HCT116 (cell line): Measurements from ENCODE around the gene SP4. TPM values are rescaled to one million over a fixed set of nuclear protein-coding genes. Genes with fewer than 3 reads are reported as not detected.

ENCODE experiments used
- ATAC-seq: fragments of 200-7000 bp; cut with Tn5 transposase; 2 replicates; pipeline ENCODE4 v1.9.1; 2020; ENCODE audit warnings: mild to moderate bottlenecking, moderate library complexity
- BruUV-seq: library from RNA; stranded (reverse); fragments of 400-500 nt; replicated peaks from 2 replicates; lab custom pipeline; 2021; lab: Mats Ljungman, UMichigan
- CTCF ChIA-PET: fragments of 300-600 bp; sonication (Branson Sonifier 250); formaldehyde crosslinking; loops from one replicate; lab custom pipeline; 2021; ENCODE audit warnings: antibody characterized with exemption; lab: Charles Lee
- POLR2A ChIA-PET: fragments of 300-600, 350-600 bp; sonication (Branson Sonifier 250); formaldehyde crosslinking; loops from one replicate; lab custom pipeline; 2021; ENCODE audit warnings: antibody characterized with exemption; lab: Charles Lee
- RAD21 ChIA-PET, 2 experiments: fragments of 300-600 bp; sonication (Branson Sonifier 250); formaldehyde crosslinking; loops; one replicate each; lab custom pipeline; 2023; ENCODE audit warnings: low total read pairs in 2 of 2; ENCODE audit not compliant: uncharacterized antibody in 2 of 2, unreplicated experiment in 2 of 2, low non-redundant PET in 1 of 2; lab: Charles Lee
- DNase-seq: peaks from one replicate; pipeline ENCODE4 v3.0.0-alpha.2; 2010; ENCODE audit warnings: low read depth, low spot score
- H2AFZ ChIP-seq: fragments of 200-600 bp; shearing (Covaris generic), sonication (generic); 2 replicates; pipeline ENCODE4 v1.6.1; 2017; ENCODE audit warnings: low read depth, mixed run types, mixed read lengths, antibody characterized with exemption, low read length; ENCODE audit not compliant: poor library complexity, severe bottlenecking
- H3K27ac ChIP-seq: 2 replicates; pipeline ENCODE4 v1.5.1; 2012; ENCODE audit warnings: low read depth, low read length
- H3K27me3 ChIP-seq: fragments of 200-600 bp; sonication (generic); 2 replicates; pipeline ENCODE4 v1.6.1; 2016; ENCODE audit warnings: mixed run types, low read length, mixed read lengths; ENCODE audit not compliant: insufficient read depth
- H3K36me3 ChIP-seq, 2 experiments: fragments of 200-500 bp in 1 of 2; fragments of 200-600 bp in 1 of 2; sonication (Bioruptor generic) in 1 of 2; sonication (generic) in 1 of 2; 2 replicates each; pipeline versions ENCODE4 v1.5.1 to v1.6.1; 2014 to 2016; ENCODE audit warnings: low read length in 2 of 2, inconsistent platforms in 1 of 2, mixed read lengths in 1 of 2, mixed run types in 1 of 2; ENCODE audit not compliant: insufficient read depth in 2 of 2, control insufficient read depth in 1 of 2
- H3K4me1 ChIP-seq, 2 experiments: fragments of 200-600 bp in 1 of 2; sonication (generic) in 1 of 2; 2 replicates each; pipeline versions ENCODE4 v1.5.1 to v1.6.1; 2012 to 2017; ENCODE audit warnings: low read length in 2 of 2, inconsistent platforms in 1 of 2, mild to moderate bottlenecking in 1 of 2, mixed read lengths in 1 of 2, mixed run types in 1 of 2, moderate library complexity in 1 of 2; ENCODE audit not compliant: insufficient read depth in 2 of 2, control insufficient read depth in 1 of 2
- H3K4me2 ChIP-seq: fragments of 200-600 bp; sonication (generic); 2 replicates; pipeline ENCODE4 v1.6.1; 2017; ENCODE audit warnings: mixed run types, low read length, mixed read lengths
- H3K4me3 ChIP-seq, 2 experiments: fragments of 200-600 bp in 1 of 2; sonication (generic) in 1 of 2; replicated peaks in 1 of 2; 2 replicates each; pipeline ENCODE4 v1.5.1; 2011 to 2016; ENCODE audit warnings: low read length in 2 of 2, control low read depth in 1 of 2, low read depth in 1 of 2, mild to moderate bottlenecking in 1 of 2, mixed read lengths in 1 of 2, mixed run types in 1 of 2
- H3K79me2 ChIP-seq: fragments of 200-600 bp; sonication (generic); 2 replicates; pipeline ENCODE4 v1.6.1; 2017; ENCODE audit warnings: mild to moderate bottlenecking, mixed run types, low read length, moderate library complexity, mixed read lengths; ENCODE audit not compliant: insufficient read depth
- H3K9ac ChIP-seq: fragments of 200-600 bp; sonication (generic); 2 replicates; pipeline ENCODE4 v1.6.1; 2016; ENCODE audit warnings: low read length, mixed read lengths
- H3K9me2 ChIP-seq: fragments of 200-600 bp; sonication (generic), shearing (Covaris generic); 2 replicates; pipeline ENCODE4 v1.6.1; 2017; ENCODE audit warnings: mixed run types, mild to moderate bottlenecking, moderate library complexity; ENCODE audit not compliant: insufficient read depth
- H3K9me3 ChIP-seq, 2 experiments: fragments of 200-500 bp in 1 of 2; fragments of 200-600 bp in 1 of 2; sonication (Bioruptor generic) in 1 of 2; sonication (generic) in 1 of 2; 2 replicates each; pipeline ENCODE4 v1.6.1; 2014 to 2017; ENCODE audit warnings: low read length in 2 of 2, mixed read lengths in 2 of 2, inconsistent platforms in 1 of 2, low read depth in 1 of 2, mild to moderate bottlenecking in 1 of 2, mixed run types in 1 of 2, moderate library complexity in 1 of 2; ENCODE audit not compliant: control insufficient read depth in 1 of 2, insufficient read depth in 1 of 2
- H4K20me1 ChIP-seq: fragments of 200-600 bp; sonication (generic), shearing (Covaris generic); 2 replicates; pipeline ENCODE4 v1.6.1; 2017; ENCODE audit warnings: mixed run types, mild to moderate bottlenecking, moderate library complexity; ENCODE audit not compliant: insufficient read depth
- ATF3 ChIP-seq: IDR thresholded peaks from 2 replicates; pipeline ENCODE4 v1.6.1; 2012
- EGR1 ChIP-seq: IDR thresholded peaks from 2 replicates; pipeline ENCODE4 v1.6.1; 2012; ENCODE audit warnings: low read depth
- ELF1 ChIP-seq: IDR thresholded peaks from 2 replicates; pipeline ENCODE4 v1.6.1; 2012; ENCODE audit warnings: low read depth, borderline replicate concordance
- JUND ChIP-seq: IDR thresholded peaks from 2 replicates; pipeline ENCODE4 v1.6.1; 2012
- POLR2A ChIP-seq: IDR thresholded peaks from 2 replicates; pipeline ENCODE4 v1.7.0; 2011; ENCODE audit warnings: borderline replicate concordance; ENCODE audit not compliant: insufficient read depth, insufficient read length; ENCODE audit errors: extremely low read depth
- SIN3A ChIP-seq: IDR thresholded peaks from 2 replicates; pipeline ENCODE4 v1.6.1; 2012; ENCODE audit warnings: low read depth
- SRF ChIP-seq: IDR thresholded peaks from 2 replicates; pipeline ENCODE4 v1.6.1; 2012; ENCODE audit warnings: low read depth
- TCF7L2 ChIP-seq: IDR thresholded peaks from 2 replicates; pipeline ENCODE4 v1.7.0; 2011; ENCODE audit warnings: borderline replicate concordance, inconsistent platforms; ENCODE audit not compliant: insufficient read depth, insufficient read length; ENCODE audit errors: extremely low read depth
- ZBTB33 ChIP-seq: IDR thresholded peaks from 2 replicates; pipeline ENCODE4 v1.6.1; 2011; ENCODE audit warnings: mild to moderate bottlenecking, low read length, moderate library complexity; ENCODE audit not compliant: insufficient replicate concordance; ENCODE audit errors: extremely low read depth
- ZFX ChIP-seq: fragments of 450-650 bp; IDR thresholded peaks from 2 replicates; pipeline ENCODE4 v1.6.1; 2017
- intact Hi-C: fragments of 100-400 bp; cut with micrococcal nuclease; formaldehyde crosslinking; loops from 2 replicates; pipeline ENCODE4 v1.10.0; 2022
- total RNA-seq: library from RNA; stranded (reverse); gene quantifications from one replicate; pipeline ENCODE4 v1.2.1, GENCODE V29; 2021; ENCODE audit not compliant: unreplicated experiment

Gene SP4
- total RNA-seq, 1 experiment from 2014 or later, result 7.6 TPM

- no peak for ATAC-seq
- Histone ChIP-seq H3K4me1 (no peaks in the 10 kb centered on the region), H2AFZ (no peak overlapping the region)
- POLR2A ChIA-PET, result no interaction called here
- TF ChIP-seq ATF3, result no peak
- TF ChIP-seq ELF1, result no peak
- no peak for TF ChIP-seq POLR2A
- TF ChIP-seq SIN3A, result no peak
- no peak for TF ChIP-seq EGR1
- TF ChIP-seq SRF, result no peak
- TF ChIP-seq JUND, result no peak
- no peak for TF ChIP-seq TCF7L2
- no peak for TF ChIP-seq ZBTB33
- no peak for TF ChIP-seq ZFX
- TF ChIP-seq, all 23 proteins: peak for 0
- DNase-seq, result no peak
- no peak overlapping the region for H3K9ac ChIP-seq
- no peak overlapping the region for H3K4me2 ChIP-seq
- intact Hi-C loops, result loop anchor here (5.0 kb wide), 1 partner anchor 718 kb away; no protein-coding TSS in a partner anchor
- BruUV-seq, result no TSS peak
- H3K79me2 ChIP-seq, result no peaks in the 10 kb centered on the region
- H4K20me1 ChIP-seq, result no peaks in the 10 kb centered on the region
- no peak overlapping the region for H3K27ac ChIP-seq
- ChIA-PET RAD21 (no interaction called here), CTCF (no interaction called here)
- H3K4me3 ChIP-seq, result no peak overlapping the region
- peaks cover 12 to 14% of the 10 kb centered on the region in 2 experiments for H3K9me3 ChIP-seq
- H3K27me3 ChIP-seq, result no peaks in the 10 kb centered on the region
- no peaks in the 10 kb centered on the region for H3K36me3 ChIP-seq
- no peaks in the 10 kb centered on the region for H3K9me2 ChIP-seq
These were observed 67.8 kb downstream of the SP4 start for GRCh38 chr7:21495731-21496130.
